CD4-positive, alpha-beta T cell (primary cell): ENCODE data around the gene GBA3. TPM values are rescaled to one million over a fixed set of nuclear protein-coding genes. Genes with fewer than 3 reads are reported as not detected.

ENCODE experiments used
- ATAC-seq: fragments of 200-7000 bp; cut with Tn5 transposase; one replicate; pipeline ENCODE4 v1.10.0; 2022; ENCODE audit warnings: mild to moderate bottlenecking; ENCODE audit not compliant: poor library complexity
- CTCF ChIA-PET: fragments of 350-600 bp; sonication (Branson Sonifier 250); formaldehyde crosslinking; loops from one replicate; lab custom pipeline; 2021; ENCODE audit warnings: antibody characterized with exemption, inconsistent platforms; lab: Charles Lee
- POLR2A ChIA-PET: fragments of 350-600 bp; sonication (Branson Sonifier 250); formaldehyde crosslinking; loops from one replicate; lab custom pipeline; 2021; ENCODE audit warnings: antibody characterized with exemption, inconsistent platforms; lab: Charles Lee
- DNase-seq, 14 experiments: peaks; one replicate each; pipeline ENCODE4 v3.0.0-alpha.2; 2013 to 2020; ENCODE audit warnings: mixed read lengths in 2 of 14
- H3K27ac ChIP-seq, 2 donors: one replicate each; pipeline versions ENCODE4 v1.5.1 to v1.7.0; 2013; ENCODE audit warnings: low read length in 2 of 2, low read depth in 1 of 2, mild to moderate bottlenecking in 1 of 2
- H3K27me3 ChIP-seq, 2 experiments: 1 replicate in 1 of 2; 2 replicates in 1 of 2; pipeline versions ENCODE4 v1.6.1 to v1.7.0; 2013; ENCODE audit warnings: low read length in 2 of 2, control low read depth in 1 of 2, mild to moderate bottlenecking in 1 of 2, moderate library complexity in 1 of 2; ENCODE audit not compliant: insufficient read depth in 2 of 2, control insufficient read depth in 1 of 2
- H3K36me3 ChIP-seq: one replicate; pipeline ENCODE4 v1.6.1; 2013; ENCODE audit warnings: low read length, control low read depth; ENCODE audit not compliant: insufficient read depth
- H3K4me1 ChIP-seq: one replicate; pipeline ENCODE4 v1.6.1; 2013; ENCODE audit warnings: low read length, control low read depth; ENCODE audit not compliant: insufficient read depth
- H3K4me3 ChIP-seq: one replicate; pipeline ENCODE4 v1.5.1; 2013; ENCODE audit warnings: mild to moderate bottlenecking, low read length, moderate library complexity
- H3K9me3 ChIP-seq, 2 experiments: 1 replicate in 1 of 2; 2 replicates in 1 of 2; pipeline versions ENCODE4 v1.6.1 to v1.7.0; 2013; ENCODE audit warnings: low read length in 2 of 2, mild to moderate bottlenecking in 2 of 2, control low read depth in 1 of 2, moderate library complexity in 1 of 2; ENCODE audit not compliant: control insufficient read depth in 1 of 2, insufficient read depth in 1 of 2
- H3K27ac Mint-ChIP-seq: one replicate; pipeline ENCODE4 v1.8.0; 2020; ENCODE audit warnings: mixed read lengths
- H3K27me3 Mint-ChIP-seq: one replicate; pipeline ENCODE4 v1.8.0; 2021; ENCODE audit warnings: mixed read lengths
- H3K36me3 Mint-ChIP-seq: one replicate; pipeline ENCODE4 v1.8.0; 2021; ENCODE audit warnings: low read depth, mixed read lengths
- H3K4me1 Mint-ChIP-seq: one replicate; pipeline ENCODE4 v1.8.0; 2021; ENCODE audit warnings: low read depth, mixed read lengths
- H3K4me3 Mint-ChIP-seq: one replicate; pipeline ENCODE4 v1.8.0; 2020; ENCODE audit warnings: mild to moderate bottlenecking, mixed read lengths
- H3K9me3 Mint-ChIP-seq: one replicate; pipeline ENCODE4 v1.8.0; 2020; ENCODE audit warnings: mixed read lengths
- CTCF ChIP-seq: fragments of 200-600 bp; IDR thresholded peaks from one replicate; pipeline ENCODE4 v1.8.0; 2022; ENCODE audit warnings: antibody characterized with exemption, mild to moderate bottlenecking
- intact Hi-C, 2 experiments: fragments of 100-400 bp; cut with DNase I in 1 of 2; cut with micrococcal nuclease in 1 of 2; formaldehyde crosslinking; loops; one replicate each; pipeline versions ENCODE4 v1.15.1 to v1.9.0; 2023 to 2025; cut with DNase I, micrococcal nuclease
- total RNA-seq, 174 experiments: library from RNA in 2 of 174; stranded (reverse) in 2 of 174; gene quantifications; one replicate each; pipeline ENCODE4 v1.2.3 and lab custom pipeline; 2021 to 2026

The GBA3 gene
- total RNA-seq, 2 experiments from 2014 or later, result not detected

- no peak overlapping the region for H3K4me3 ChIP-seq
- intact Hi-C loops, result no loop called here
- H3K9me3 ChIP-seq, result no peaks in the 10 kb centered on the region
- no peaks in the 10 kb centered on the region for H3K36me3 Mint-ChIP-seq
- H3K27me3 ChIP-seq, result no peaks in the 10 kb centered on the region
- DNase-seq, result no peak
- no peak overlapping the region for H3K4me3 Mint-ChIP-seq
- H3K27ac Mint-ChIP-seq, result no peak overlapping the region
- no peaks in the 10 kb centered on the region for H3K4me1 ChIP-seq
- ATAC-seq, result no peak
- H3K4me1 Mint-ChIP-seq, result no peaks in the 10 kb centered on the region
- no peak overlapping the region for H3K27ac ChIP-seq
- H3K27me3 Mint-ChIP-seq, result no peaks in the 10 kb centered on the region
- no peak for TF ChIP-seq CTCF
- CTCF ChIA-PET, result no interaction called here
- peaks cover 2% of the 10 kb centered on the region for H3K9me3 Mint-ChIP-seq
- H3K36me3 ChIP-seq, result no peaks in the 10 kb centered on the region
- POLR2A ChIA-PET, result no interaction called here
Measured at GRCh38 chr4:22762548-22762947, 69.8 kb downstream of the GBA3 start.

GRCh38 chr4:22764183-22764582 lies 71.4 kb downstream of the GBA3 start:
- POLR2A ChIA-PET, result no interaction called here
- no peaks in the 10 kb centered on the region for H3K4me1 ChIP-seq
- CTCF ChIA-PET, result no interaction called here
- intact Hi-C loops, result no loop called here
- no peaks in the 10 kb centered on the region for H3K27me3 Mint-ChIP-seq
- H3K9me3 ChIP-seq, result no peaks in the 10 kb centered on the region
- no peak overlapping the region for H3K4me3 Mint-ChIP-seq
- TF ChIP-seq CTCF, result no peak
- peaks cover 2% of the 10 kb centered on the region for H3K9me3 Mint-ChIP-seq
- no peaks in the 10 kb centered on the region for H3K36me3 Mint-ChIP-seq
- no peaks in the 10 kb centered on the region for H3K27me3 ChIP-seq
- no peak overlapping the region for H3K27ac ChIP-seq
- no peak overlapping the region for H3K27ac Mint-ChIP-seq
- H3K4me1 Mint-ChIP-seq, result no peaks in the 10 kb centered on the region
- H3K36me3 ChIP-seq, result no peaks in the 10 kb centered on the region
- DNase-seq, result peak in 1 of 14 experiments; percentile 3
- H3K4me3 ChIP-seq, result no peak overlapping the region
- no peak for ATAC-seq

GRCh38 chr4:22766068-22766467 lies 73.3 kb downstream of the GBA3 start:
- H3K27me3 ChIP-seq, result no peaks in the 10 kb centered on the region
- H3K36me3 ChIP-seq, result no peaks in the 10 kb centered on the region
- intact Hi-C loops, result no loop called here
- no peak overlapping the region for H3K4me3 ChIP-seq
- no peak for ATAC-seq
- no peak for TF ChIP-seq CTCF
- Mint-ChIP-seq H3K27me3 (no peaks in the 10 kb centered on the region), H3K9me3 (peaks cover 2% of the 10 kb centered on the region), H3K4me1 (no peaks in the 10 kb centered on the region), H3K36me3 (no peaks in the 10 kb centered on the region), H3K27ac (no peak overlapping the region), H3K4me3 (no peak overlapping the region)
- no peak for DNase-seq
- CTCF ChIA-PET, result no interaction called here
- H3K27ac ChIP-seq, result no peak overlapping the region
- no peaks in the 10 kb centered on the region for H3K4me1 ChIP-seq
- POLR2A ChIA-PET, result no interaction called here
- no peaks in the 10 kb centered on the region for H3K9me3 ChIP-seq
